Right hindlimb (tissue), 1 donor: ENCODE data around the gene DSG1.
"Not testable (repeated sequence)": the region's sequence is repeated elsewhere in the genome, so short reads cannot be mapped to it uniquely, and the experiment has no call there.

Experiments used
- DNase-seq: peaks from one replicate; pipeline ENCODE4 v3.0.0-alpha.2; 2018

Gene DSG1

DNA sequence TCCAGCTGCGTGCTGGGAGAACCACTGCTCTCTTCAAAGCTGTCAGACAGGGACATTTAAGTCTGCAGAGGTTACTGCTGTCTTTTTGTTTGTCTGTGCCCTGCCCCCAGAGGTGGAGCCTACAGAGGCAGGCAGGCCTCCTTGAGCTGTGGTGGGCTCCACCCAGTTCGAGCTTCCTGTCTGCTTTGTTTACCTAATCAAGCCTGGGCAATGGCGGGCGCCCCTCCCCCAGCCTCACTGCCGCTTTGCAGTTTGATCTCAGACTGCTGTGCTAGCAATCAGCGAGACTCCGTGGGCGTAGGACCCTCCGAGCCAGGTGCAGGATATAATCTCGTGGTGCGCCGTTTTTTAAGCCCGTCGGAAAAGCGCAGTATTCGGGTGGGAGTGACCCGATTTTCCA lies 35.4 kb downstream of the DSG1 start:
- DNase-seq: not testable (repeated sequence)

DNA sequence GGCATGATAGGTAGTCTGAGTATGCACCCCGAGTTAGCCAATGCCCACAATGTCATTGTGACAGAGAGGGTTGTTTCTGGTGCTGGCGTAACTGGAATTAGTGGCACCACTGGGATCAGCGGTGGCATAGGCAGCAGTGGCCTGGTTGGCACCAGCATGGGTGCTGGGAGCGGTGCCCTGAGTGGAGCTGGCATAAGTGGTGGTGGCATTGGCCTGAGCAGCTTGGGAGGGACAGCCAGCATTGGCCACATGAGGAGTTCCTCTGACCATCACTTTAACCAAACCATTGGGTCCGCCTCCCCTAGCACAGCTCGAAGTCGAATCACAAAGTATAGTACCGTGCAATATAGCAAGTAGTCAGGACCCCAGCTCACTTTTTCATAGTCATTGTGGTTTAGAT lies 37.0 kb downstream of the DSG1 start:
- no peak for DNase-seq

DNA sequence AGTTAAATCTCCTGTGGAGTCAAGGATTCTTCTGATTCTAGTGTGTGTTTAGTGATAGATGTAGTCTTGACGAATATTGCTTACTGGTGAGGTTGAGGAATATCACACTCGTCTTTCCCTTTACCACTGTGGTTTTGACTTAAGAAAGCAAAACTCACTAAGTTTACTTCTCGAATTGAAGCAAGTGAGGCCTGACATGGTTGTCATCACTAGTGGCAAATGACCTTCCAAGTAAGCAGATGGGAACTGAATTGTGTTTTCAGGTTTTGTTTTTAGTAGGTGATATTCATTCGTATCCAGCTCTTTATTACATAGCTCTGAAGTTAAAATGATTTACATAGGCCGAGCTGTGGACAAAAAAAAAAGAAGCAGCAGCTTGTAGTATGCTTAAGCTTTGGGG lies 38.1 kb downstream of the DSG1 start:
- DNase-seq: no peak

DNA sequence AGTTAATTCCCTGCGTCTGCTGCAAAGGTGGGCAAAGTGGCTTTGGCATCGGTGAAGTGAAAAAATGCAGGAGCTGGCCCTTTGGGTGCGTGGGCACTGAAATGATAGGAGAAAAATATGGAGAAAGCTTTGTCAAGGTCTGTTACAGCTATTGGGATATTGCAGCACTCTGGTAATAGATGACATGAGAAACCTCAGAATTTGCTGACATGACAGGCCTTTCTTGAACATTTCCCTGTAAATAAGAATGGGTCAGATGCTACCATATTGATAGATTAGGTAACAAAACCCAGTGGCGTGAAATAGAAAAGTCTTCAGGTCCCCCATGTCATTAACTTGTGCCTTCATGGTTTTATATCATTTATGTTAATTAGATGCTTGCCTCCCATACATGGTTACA lies 46.2 kb downstream of the DSG1 start:
- DNase-seq: no peak

DNA sequence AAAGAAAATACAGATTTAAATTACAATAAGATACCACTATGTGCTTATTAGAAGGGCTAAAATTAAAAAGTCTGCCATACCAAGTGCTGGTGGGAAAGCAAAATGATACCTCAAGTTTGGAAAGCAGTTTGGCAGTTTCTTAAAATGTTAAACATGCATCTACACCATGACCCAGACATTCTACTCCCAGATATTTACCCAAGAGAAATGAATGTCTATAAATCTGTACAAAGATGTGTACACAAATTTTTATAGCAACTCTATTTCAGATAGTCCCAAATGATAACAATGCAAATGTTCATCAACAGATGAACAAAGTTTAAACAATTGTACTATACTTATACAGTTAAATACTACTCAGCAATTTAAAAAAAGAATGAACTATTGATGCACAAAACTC lies 51.5 kb downstream of the DSG1 start:
- DNase-seq: no peak

DNA sequence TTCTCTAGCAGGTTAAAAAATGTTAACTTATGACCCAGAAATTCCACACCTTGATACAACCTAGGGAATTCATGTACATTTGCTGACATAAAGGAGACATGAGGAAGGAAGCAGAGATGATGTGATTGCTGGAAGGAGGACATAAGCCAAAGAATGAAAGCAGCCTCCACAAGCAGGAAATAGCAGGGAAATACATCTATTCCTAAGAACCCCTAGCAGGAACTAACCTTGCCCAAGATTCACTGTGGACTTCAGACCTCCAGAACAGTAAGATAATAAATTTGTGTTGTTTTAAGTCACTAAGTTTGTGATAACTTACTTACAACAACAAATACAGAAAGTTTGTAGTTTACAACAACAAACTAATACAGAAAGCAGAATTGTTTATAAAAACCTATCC lies 54.0 kb downstream of the DSG1 start:
- DNase-seq: no peak

DNA sequence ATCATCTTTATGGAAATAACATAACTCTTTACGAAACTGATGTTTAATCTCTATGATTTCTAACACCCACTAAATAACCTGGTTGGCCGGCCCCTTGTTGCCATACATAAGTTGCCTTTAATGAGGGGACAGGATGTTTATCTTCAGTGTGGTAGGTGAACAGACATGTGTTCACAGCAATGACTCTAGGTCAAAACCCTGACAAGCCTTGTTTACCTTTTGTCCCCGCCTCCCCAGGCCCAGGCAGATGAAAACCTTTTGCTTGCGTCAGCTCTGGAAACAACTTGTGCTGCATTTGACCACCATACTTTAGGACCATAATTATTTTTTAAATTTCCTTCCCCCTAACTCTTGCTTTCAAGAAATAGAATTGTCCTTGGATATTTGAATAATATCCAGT lies 55.7 kb downstream of the DSG1 start:
- DNase-seq: no peak

DNA sequence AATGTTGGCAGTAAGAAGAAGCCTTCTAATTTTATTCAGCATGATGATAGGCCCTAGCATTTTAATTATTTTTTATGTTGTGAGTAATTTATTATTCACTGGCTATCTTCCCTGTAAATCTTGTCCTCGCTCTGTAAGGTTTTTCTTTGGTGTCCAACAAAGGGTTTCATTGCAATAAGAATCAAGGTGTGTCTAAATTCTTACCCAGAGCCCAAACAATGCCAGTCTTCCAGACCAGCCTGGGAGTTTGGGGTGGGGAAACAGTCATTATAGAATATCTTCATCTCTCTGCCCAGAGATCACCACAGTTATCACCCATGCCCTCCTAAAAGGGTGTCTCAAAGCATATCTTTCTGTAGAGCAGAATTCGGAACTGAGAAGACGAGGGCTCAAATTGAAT lies 58.5 kb downstream of the DSG1 start, which contains the start of gene DSG4:
Gene DSG4 (plus strand): TSS at position 301 of the 400 bp plus-strand sequence. CDS start 135 bp downstream, outside the sequence.
- no peak for DNase-seq

DNA sequence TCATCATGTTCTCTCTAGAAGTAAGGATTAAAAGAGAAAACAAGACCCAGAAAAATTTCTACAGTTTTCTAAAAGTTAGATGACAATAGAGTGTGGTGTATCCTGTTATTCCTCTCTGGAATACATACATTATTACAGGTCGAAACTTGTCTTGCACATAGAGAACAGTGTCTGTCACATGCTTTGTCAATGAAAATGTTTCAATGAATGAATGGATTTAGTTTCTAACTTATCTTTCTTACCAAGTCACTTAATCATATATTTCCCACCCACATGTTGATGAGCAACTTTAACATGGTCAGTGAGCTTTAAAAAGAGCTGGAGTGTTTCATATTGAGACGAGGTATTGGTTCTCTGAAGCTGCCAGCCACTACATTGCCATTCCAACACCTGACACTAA lies 63.0 kb downstream of the DSG1 start:
- no peak for DNase-seq

DNA sequence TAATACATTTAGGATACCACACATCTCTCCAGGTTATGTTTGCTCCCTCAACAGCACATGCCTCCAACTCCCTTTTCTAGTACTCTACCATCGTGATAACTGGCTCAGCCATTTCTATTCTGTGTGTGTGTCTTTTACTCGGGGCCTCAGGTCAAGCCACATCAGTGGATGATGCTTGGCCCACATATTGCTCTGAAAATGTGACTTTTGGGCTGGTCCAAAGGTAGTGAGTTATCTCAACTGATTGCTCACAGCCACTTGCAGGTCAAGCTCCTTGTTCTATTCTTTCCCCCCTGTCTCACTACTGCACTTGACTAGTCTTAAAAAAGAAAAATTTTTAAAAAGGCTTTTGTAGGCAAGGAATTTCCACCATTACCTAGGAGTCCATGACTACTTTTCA lies 64.1 kb downstream of the DSG1 start:
- DNase-seq: no peak

DNA sequence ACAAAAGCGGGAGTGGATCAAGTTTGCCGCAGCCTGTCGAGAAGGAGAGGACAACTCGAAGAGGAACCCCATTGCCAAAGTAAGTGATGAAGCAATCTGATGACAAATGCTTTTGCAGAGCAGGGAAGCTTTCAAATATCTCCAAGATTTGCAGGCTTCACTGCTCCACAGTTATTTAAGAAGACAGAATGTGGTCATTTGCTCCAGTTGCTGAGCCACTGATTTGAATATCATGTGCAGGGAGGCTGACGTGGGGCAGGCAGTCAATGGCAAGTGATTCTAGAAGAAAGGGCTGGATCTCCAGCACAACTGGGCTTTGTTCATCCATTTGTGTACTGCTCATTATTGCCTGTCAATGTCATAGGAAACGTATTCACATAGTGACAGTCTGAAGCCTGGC lies 68.8 kb downstream of the DSG1 start:
- DNase-seq: no peak

DNA sequence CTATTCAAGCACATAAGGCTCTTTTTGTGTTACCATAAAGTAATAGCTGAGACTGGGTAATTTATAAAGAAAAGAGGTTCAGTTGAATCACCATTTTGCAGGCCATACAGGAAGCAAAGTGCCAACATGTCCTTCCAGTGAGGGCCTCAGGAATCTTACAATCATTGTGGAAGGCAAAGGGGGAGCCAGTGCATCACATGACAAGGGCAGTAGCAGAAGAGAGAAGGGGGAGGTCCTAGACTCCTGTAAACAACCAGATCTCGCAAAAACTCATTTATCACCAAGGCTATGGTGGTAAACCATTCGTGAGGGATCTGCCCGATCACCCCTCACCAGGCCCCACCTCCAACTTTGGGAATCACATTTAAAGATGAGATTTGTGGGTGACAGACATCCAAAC lies 75.3 kb downstream of the DSG1 start:
- no peak for DNase-seq

DNA sequence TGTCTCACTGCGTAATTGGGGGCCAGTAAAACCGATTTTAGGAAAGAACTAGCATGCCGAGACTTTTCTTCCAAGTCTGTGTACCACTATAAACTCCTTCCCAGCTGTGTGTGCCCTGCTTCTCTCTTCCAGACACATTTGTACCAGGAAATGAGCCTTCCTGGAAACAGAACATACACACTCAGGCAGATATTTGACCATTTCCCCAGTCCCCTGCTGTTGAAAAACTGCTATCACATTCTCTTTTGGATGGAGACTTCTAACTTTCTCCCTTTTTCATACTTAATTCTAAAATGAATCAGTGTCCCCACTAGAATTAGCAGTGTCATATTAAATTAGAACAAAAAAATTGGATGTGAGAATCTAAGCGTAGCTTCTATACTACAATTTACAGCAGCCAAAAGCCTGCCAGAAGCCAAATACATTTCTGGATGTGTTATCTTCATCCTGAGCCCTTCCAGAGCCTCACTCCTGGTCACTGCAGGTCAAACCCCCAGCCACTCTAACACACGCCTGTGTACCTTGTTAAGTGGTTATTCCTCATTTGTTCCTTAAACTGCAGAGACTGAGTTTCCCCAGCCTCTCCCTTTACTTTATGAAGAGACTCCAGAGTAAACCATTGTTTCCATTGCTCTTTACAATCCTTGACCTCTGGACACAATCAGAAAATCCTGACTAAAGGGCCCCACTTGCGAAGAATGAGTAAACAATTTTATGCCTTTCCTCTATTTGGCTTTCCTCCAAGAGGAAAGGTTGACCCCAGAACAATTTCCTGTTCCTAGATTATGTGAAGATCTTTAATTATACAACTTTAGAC lies 79.0 kb downstream of the DSG1 start:
- DNase-seq: no peak

DNA sequence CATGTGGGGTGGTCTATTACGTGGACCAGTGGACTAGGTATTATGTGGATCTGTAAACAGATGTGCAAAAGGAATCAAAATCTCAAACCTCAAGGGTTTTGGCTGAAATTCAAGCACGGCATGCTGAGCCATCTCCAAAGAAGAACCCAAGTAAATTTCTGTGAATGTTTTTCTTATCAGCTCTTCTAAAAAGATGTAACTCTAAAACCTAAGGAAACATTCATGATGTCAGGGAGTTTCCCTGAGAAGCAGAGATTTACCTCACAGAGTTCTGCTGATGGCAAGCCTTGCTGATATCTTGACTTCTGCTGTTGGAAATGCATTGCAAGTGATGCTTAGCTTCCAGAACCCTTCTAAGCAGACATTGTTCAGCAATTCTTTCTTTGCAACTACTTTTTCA lies 80.2 kb downstream of the DSG1 start:
- DNase-seq: no peak

DNA sequence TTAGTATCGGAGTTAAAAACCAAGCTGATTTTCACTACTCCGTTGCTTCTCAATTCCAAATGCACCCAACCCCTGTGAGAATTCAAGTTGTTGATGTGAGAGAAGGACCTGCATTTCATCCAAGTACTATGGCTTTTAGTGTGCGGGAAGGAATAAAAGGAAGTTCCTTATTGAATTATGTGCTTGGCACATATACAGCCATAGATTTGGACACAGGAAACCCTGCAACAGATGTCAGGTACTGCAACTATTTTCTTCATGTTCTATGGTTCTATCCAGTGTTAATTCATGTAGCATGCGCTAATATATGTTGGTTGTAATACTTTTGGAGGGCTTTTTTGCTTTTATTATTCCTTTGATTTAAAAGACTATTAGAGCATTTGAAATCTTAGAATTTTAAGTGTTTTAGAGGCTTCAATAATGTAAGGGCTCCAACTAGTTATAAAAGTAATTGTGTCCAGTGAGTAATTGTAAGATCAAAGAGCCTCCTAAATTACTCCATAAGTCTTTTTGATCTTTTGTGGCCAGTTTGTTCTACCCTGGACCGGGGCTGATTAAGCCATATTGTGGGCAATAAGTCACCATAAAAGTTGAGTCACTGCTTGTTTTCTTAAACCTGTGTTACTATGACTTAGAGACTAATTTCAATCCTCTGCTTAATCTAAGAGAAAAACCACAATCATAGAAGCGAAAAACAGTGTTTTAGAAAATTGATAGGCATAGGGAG lies 81.5 kb downstream of the DSG1 start:
- DNase-seq: no peak

DNA sequence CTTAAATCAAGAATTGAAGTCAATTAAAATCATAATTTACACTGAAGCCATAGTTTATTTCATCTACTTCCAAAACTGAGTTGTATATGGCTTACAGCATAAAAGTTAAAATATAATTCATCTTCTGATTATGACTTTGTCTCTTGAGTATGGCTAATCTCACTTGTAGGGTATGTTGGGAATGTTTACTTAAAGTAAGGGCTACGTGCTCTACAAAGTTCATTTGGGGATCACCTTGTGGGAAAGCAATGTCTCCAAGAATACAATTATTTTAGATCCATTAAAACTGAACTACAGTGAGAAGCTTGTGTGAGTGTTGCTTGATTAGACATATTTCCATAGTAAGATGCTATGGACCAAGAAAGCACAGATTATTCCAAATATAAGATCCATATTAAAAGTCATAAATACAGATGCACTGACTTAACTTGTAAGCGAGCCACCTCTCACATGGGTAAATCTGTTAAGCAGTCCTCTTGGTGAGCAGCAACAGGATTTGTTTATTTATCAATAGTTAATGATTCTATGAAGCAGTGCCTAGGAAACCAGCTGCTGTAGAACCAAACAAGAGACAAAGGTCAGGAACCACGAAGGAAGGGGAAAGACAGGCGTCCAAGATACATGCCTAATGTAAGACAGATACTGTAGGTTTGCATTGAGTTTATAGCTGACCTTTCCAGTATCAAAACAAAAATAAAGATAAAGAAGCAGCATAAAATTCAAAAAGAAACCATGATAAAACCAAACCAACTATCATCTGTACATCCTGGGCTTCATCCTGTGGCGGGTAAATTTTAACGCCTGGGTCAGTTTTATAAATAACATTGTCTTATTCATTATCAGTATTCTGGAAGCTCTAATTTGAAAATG lies 83.4 kb downstream of the DSG1 start:
- DNase-seq: no peak

DNA sequence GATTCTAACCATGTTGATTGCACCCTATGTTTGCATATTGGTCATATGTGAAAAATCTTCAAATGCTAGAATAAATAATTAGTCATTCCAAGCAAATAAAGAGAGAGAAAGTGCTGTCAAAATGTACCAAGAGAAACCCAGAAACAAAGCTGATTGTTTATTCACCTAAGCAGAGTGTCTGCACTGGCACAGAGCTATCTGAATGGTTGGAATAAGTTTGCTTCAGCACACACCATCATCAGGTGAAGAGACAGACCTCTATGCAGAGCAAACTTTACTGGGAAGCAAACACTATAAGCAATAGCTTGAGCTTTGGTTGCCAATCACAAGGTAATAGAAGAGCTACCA lies 84.0 kb downstream of the DSG1 start:
- DNase-seq: no peak

DNA sequence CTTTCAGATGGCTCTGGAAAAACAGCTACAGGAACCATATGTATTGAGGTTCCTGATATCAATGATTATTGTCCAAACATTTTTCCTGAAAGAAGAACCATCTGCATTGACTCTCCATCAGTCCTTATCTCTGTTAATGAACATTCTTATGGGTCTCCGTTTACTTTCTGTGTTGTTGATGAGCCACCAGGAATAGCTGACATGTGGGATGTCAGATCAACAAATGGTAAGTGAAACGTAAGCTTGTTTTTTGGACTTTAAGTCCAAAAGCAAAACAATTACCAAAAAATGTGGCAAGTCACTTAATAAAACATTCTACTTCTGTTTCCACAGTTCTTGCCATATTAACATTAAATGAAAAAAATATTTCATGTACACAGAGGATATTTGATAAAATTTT lies 85.4 kb downstream of the DSG1 start:
- DNase-seq: no peak
